ENCODE measurements around the gene PRPH. TPM values are rescaled to one million over a fixed set of nuclear protein-coding genes. Genes with fewer than 3 reads are reported as not detected.

PRPH gene
- polyA plus RNA-seq, 3 donors: not detected

DNA sequence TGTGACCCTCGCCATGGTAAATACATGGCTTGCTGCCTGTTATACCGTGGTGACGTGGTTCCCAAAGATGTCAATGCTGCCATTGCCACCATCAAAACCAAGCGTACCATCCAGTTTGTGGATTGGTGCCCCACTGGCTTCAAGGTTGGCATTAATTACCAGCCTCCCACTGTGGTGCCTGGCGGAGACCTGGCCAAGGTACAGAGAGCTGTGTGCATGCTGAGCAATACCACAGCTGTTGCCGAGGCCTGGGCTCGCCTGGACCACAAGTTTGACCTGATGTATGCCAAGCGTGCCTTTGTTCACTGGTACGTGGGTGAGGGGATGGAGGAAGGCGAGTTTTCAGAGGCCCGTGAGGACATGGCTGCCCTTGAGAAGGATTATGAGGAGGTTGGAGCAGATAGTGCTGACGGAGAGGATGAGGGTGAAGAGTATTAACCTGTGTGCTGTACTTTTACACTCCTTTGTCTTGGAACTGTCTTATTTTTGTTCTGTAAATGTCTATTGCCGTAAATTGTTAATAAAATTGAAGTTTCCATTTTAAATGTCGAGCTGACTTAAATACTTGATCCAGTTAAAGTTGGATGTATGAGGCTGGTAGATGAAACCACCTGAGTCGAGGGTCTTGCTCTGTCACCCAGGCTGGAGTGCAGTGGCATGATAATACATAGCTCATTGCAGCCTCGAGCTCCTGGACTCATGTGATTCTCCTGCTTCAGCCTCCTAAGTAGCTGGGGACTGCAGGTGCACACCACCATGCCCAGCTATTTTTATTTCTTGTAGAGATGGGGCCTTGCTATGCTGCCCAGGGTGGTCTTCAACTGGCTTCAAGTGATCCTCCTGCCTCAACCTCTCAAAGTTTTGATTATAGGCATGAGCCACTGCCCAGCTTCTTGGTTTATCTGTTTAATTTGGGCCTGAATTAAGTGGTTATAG, 21.9 kb upstream of the PRPH start:
- H3K27ac ChIP-seq (ENCODE audit: low read depth in 1 of 2, low read length in 2 of 2): no peak overlapping the region
- H4K20me1 ChIP-seq (ENCODE audit: insufficient read depth, low read length): peaks cover 40% of the 10 kb centered on the region
- H3K79me2 ChIP-seq (ENCODE audit: insufficient read depth, low read length): peaks cover 31% of the 10 kb centered on the region
- H3K27ac Mint-ChIP-seq: no peak overlapping the region
- peaks cover 43 to 53% of the 10 kb centered on the region in 2 donors for H3K36me3 Mint-ChIP-seq
- no peak overlapping the region for H3K4me3 Mint-ChIP-seq
- no peaks in the 10 kb centered on the region for H3K27me3 Mint-ChIP-seq (ENCODE audit: low read depth in 3 of 3)
- no peak for DNase-seq
- intact Hi-C loops (cut with micrococcal nuclease): no loop called here
- TF ChIP-seq, protein P1, sequence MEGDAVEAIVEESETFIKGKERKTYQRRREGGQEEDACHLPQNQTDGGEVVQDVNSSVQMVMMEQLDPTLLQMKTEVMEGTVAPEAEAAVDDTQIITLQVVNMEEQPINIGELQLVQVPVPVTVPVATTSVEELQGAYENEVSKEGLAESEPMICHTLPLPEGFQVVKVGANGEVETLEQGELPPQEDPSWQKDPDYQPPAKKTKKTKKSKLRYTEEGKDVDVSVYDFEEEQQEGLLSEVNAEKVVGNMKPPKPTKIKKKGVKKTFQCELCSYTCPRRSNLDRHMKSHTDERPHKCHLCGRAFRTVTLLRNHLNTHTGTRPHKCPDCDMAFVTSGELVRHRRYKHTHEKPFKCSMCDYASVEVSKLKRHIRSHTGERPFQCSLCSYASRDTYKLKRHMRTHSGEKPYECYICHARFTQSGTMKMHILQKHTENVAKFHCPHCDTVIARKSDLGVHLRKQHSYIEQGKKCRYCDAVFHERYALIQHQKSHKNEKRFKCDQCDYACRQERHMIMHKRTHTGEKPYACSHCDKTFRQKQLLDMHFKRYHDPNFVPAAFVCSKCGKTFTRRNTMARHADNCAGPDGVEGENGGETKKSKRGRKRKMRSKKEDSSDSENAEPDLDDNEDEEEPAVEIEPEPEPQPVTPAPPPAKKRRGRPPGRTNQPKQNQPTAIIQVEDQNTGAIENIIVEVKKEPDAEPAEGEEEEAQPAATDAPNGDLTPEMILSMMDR (IDR thresholded peaks at IDR 0.05): no peak
- no peak overlapping the region for H3K4me3 ChIP-seq (replicated peaks in 1 of 3; ENCODE audit: low read depth in 2 of 3, low read length in 3 of 3)
- H3K4me1 Mint-ChIP-seq: peaks cover 12% of the 10 kb centered on the region
- H3K9me3 Mint-ChIP-seq: no peaks in the 10 kb centered on the region
- no peak overlapping the region for H3K4me2 ChIP-seq (replicated peaks; ENCODE audit: extremely low read depth, low read length, poor library complexity, severe bottlenecking)
- peaks cover 7 to 10% of the 10 kb centered on the region in 2 donors for H3K4me1 ChIP-seq (ENCODE audit: control insufficient read depth in 1 of 2, insufficient read depth in 2 of 2, low read length in 2 of 2)
- 95% methylated on average over 14 of the region's 16 CpGs for WGBS (ENCODE audit: insufficient coverage)
- no peaks in the 10 kb centered on the region for H3K9me3 ChIP-seq (replicated peaks in 1 of 2; ENCODE audit: control insufficient read depth in 1 of 2, insufficient read depth in 1 of 2, low read length in 2 of 2)
- H3K27me3 ChIP-seq (ENCODE audit: control insufficient read depth in 2 of 2, insufficient read depth in 2 of 2, low read length in 2 of 2): no peaks in the 10 kb centered on the region
- H2AFZ ChIP-seq (ENCODE audit: insufficient read depth, low read depth, low read length, poor library complexity, severe bottlenecking): no peak overlapping the region
- peaks cover 46 to 54% of the 10 kb centered on the region in 2 donors for H3K36me3 ChIP-seq (replicated peaks in 1 of 2; ENCODE audit: control insufficient read depth in 1 of 2, insufficient read depth in 2 of 2, low read length in 2 of 2)
- no peak overlapping the region for H3K9ac ChIP-seq (ENCODE audit: insufficient read depth, low read length, poor library complexity, severe bottlenecking)

DNA sequence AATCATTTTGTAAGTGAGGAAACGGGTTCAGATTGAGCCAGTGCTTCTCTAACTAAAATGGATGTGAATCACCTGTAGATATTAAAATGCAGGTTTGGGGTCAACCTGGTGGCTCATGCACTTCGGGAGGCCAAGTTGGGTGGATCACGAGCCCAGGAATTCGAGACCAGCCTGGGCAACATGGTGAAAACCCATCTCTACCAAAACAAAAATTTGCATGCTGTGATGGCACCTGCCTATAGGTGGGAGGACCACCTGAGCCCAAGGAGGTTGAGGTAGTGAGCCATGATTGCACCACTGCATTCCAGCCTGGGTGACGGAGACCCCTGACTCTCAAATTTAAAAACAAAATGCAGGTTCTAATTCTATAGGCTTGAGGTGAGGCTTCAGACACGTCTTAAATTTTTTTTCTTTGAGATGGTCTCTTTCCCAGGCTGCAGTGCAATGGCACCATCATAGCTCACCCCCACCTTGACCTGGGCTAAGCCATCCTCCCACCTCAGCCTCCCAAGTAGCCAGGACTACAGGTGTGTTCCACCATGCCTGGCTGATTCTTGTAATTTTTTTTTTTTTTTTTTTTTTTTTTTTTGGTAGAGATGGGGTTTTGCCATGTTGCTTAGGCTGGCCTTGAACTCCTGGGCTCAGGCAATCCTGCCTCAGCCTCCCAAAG, 21.1 kb upstream of the PRPH start:
- H3K9ac ChIP-seq (ENCODE audit: insufficient read depth, low read length, poor library complexity, severe bottlenecking): no peak overlapping the region
- H3K4me2 ChIP-seq (replicated peaks; ENCODE audit: extremely low read depth, low read length, poor library complexity, severe bottlenecking): no peak overlapping the region
- H3K27ac Mint-ChIP-seq: no peak overlapping the region
- no peak for DNase-seq
- peaks cover 23% of the 10 kb centered on the region for H3K79me2 ChIP-seq (ENCODE audit: insufficient read depth, low read length)
- H3K9me3 ChIP-seq (replicated peaks in 1 of 2; ENCODE audit: control insufficient read depth in 1 of 2, insufficient read depth in 1 of 2, low read length in 2 of 2): no peaks in the 10 kb centered on the region
- peaks cover 5% of the 10 kb centered on the region for H3K4me1 Mint-ChIP-seq
- TF ChIP-seq, protein P1 (IDR thresholded peaks at IDR 0.05): no peak
- H3K4me1 ChIP-seq (ENCODE audit: control insufficient read depth in 1 of 2, insufficient read depth in 2 of 2, low read length in 2 of 2): peaks cover 1 to 2% of the 10 kb centered on the region in 2 donors
- WGBS (ENCODE audit: insufficient coverage): 100% methylated on average over 3 of the region's 6 CpGs
- H3K27me3 ChIP-seq (ENCODE audit: control insufficient read depth in 2 of 2, insufficient read depth in 2 of 2, low read length in 2 of 2): no peaks in the 10 kb centered on the region
- H2AFZ ChIP-seq (ENCODE audit: insufficient read depth, low read depth, low read length, poor library complexity, severe bottlenecking): no peak overlapping the region
- intact Hi-C loops (cut with micrococcal nuclease): no loop called here
- H4K20me1 ChIP-seq (ENCODE audit: insufficient read depth, low read length): peaks cover 33% of the 10 kb centered on the region
- no peak overlapping the region for H3K4me3 ChIP-seq (replicated peaks in 1 of 3; ENCODE audit: low read depth in 2 of 3, low read length in 3 of 3)
- no peak overlapping the region for H3K4me3 Mint-ChIP-seq
- peaks cover 43 to 53% of the 10 kb centered on the region in 2 donors for H3K36me3 Mint-ChIP-seq
- peaks cover 0 to under 1% (median 0%) of the 10 kb centered on the region in 3 donors for H3K27me3 Mint-ChIP-seq (ENCODE audit: low read depth in 3 of 3)
- H3K27ac ChIP-seq (ENCODE audit: low read depth in 1 of 2, low read length in 2 of 2): no peak overlapping the region
- no peaks in the 10 kb centered on the region for H3K9me3 Mint-ChIP-seq
- H3K36me3 ChIP-seq (replicated peaks in 1 of 2; ENCODE audit: control insufficient read depth in 1 of 2, insufficient read depth in 2 of 2, low read length in 2 of 2): peaks cover 46 to 54% of the 10 kb centered on the region in 2 donors
